Nucleus accumbens (tissue), 56 donors: ENCODE results near the gene C5AR1.

Source experiments
- DNase-seq, 56 donors: peaks; one replicate each; lab custom pipeline; 2025; lab: John Stamatoyannopoulos, UW

C5AR1 gene

GRCh38 chr19:47324502-47324901 lies 14.8 kb downstream of the C5AR1 start:
- DNase-seq, result peak in 13 of 56 donors; percentile 6 to 30 (median 11)

- DNase-seq, result peak in 1 of 56 donors; percentile 6
Observed at GRCh38 chr19:47330466-47330869, 20.8 kb downstream of the C5AR1 start.

GRCh38 chr19:47331490-47331889 lies 21.8 kb downstream of the C5AR1 start:
- no peak for DNase-seq

- DNase-seq, result peak in 1 of 56 donors; percentile 11
Observed at GRCh38 chr19:47331931-47332547, 22.4 kb downstream of the C5AR1 start, which contains the start of gene C5AR2. Gene C5AR2 (plus strand): TSS chr19:47332175. CDS start chr19:47340800, 8,625 bp downstream.

GRCh38 chr19:47336765-47337718 lies 27.4 kb downstream of the C5AR1 start:
- DNase-seq, result peak in 16 of 56 donors; percentile 4 to 36 (median 13)

GRCh38 chr19:47339196-47339880 lies 29.7 kb downstream of the C5AR1 start:
- DNase-seq, result no peak

GRCh38 chr19:47340477-47341208 lies 31.0 kb downstream of the C5AR1 start:
- no peak for DNase-seq

GRCh38 chr19:47341734-47342133 lies 32.1 kb downstream of the C5AR1 start:
- no peak for DNase-seq

- no peak for DNase-seq
Observed at GRCh38 chr19:47343194-47343802, 33.6 kb downstream of the C5AR1 start.

- DNase-seq, result no peak
Observed at GRCh38 chr19:47344425-47344824, 34.8 kb downstream of the C5AR1 start.

- peak in 1 of 56 donors; percentile 1 for DNase-seq
Observed at GRCh38 chr19:47346024-47346423, 36.4 kb downstream of the C5AR1 start.

- DNase-seq, result peak; percentile 73 to 98 (median 95)
Observed at GRCh38 chr19:47348819-47349795, 39.4 kb downstream of the C5AR1 start, which contains the start of gene DHX34. Gene DHX34 (plus strand): TSS chr19:47349315. CDS start chr19:47353031, 3,716 bp downstream.

GRCh38 chr19:47350630-47351029 lies 41.0 kb downstream of the C5AR1 start:
- no peak for DNase-seq

- DNase-seq, result peak in 13 of 56 donors; percentile 0 to 43 (median 18)
Observed at GRCh38 chr19:47351548-47351947, 41.9 kb downstream of the C5AR1 start.

GRCh38 chr19:47352095-47352494 lies 42.4 kb downstream of the C5AR1 start:
- peak in 1 of 56 donors; percentile 5 for DNase-seq

- peak in 1 of 56 donors; percentile 8 for DNase-seq
Observed at GRCh38 chr19:47353307-47353712, 43.6 kb downstream of the C5AR1 start.

- DNase-seq, result no peak
Observed at GRCh38 chr19:47356900-47357299, 47.2 kb downstream of the C5AR1 start.
